HG03565 (cell line): ENCODE measurements around the gene CEP19.
A peak's percentile ranks its signal among the peaks of the same experiment; 100 is the strongest.
"Not testable (repeated sequence)": the region's sequence is repeated elsewhere in the genome, so short reads cannot be mapped to it uniquely, and the experiment has no call there.

Experiments used
- ATAC-seq: cut with Tn5 transposase; IDR thresholded peaks from one replicate; pipeline ENCODE4 v1.9.1; 2021; ENCODE audit warnings: mild to moderate bottlenecking, moderate library complexity; ENCODE audit not compliant: unreplicated experiment

The CEP19 gene

GRCh38 chr3:196711838-196712513 is at the start of gene CEP19, which contains the start of gene PIGX:
TSS of gene CEP19 (minus strand) at chr3:196712250. CDS start at chr3:196708657, 3,593 bp downstream.
TSS of gene PIGX (plus strand) at chr3:196712377.
- ATAC-seq, result peak; percentile 70

DNA sequence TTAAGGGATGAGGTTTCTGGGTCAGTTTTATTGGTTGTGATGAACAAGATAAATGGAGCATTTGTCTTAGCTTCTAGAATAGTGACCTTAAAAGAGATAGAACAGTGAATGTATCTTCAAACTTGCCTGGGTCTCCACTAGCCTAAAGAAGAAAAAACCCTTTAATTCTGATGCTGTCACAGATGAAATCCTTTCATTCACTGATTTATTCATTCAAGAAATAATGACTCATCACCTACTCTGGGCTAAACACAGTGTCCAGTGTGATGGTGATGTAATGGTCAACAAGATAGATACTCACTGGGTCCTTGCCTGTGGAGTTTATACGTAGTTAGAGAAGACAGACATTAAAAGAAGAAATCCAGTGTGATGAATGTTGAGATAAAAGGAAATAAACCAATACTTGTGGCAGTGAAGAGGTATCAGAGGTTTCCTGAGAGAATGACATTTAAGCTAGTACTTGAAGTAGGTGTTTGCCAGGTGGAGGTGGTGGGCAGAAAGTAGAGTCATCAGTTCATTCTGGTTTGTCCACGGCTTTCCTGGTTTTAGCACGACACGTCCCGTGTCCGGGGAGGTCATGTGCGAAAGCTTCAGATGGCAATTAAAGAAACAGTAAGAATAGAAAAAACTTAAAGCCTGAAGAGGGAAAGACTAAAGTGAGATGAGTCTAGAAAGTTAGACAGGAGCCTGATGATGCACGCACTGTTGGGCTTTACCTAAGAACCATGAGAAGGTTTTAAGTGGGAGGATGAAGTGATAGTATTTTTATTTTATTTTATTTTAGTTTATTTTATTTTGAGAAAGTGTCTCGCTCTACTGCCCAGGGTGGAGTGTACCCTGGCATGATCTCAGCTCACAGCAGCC is 46.1 kb upstream of the CEP19 start:
- ATAC-seq, result no peak

DNA sequence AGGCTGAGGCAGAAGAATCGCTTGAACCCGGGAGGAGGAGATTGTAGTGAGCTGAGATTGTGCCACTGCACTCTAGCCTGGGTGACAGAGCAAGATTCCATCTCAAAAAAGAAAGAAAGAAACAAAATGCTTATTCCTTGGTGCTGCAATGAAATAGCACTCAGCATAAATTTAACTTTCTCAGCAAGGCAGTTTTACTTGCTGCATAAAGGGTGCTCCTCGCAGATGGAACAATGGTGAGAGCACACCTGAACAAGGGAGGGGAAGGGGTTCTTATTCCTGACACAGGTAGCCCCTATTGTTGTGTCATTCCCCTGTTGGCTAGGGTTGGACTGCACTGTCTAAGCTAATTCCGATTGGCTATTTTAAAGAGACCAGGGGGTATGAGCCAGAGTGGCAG is 44.7 kb upstream of the CEP19 start:
- no peak for ATAC-seq

DNA sequence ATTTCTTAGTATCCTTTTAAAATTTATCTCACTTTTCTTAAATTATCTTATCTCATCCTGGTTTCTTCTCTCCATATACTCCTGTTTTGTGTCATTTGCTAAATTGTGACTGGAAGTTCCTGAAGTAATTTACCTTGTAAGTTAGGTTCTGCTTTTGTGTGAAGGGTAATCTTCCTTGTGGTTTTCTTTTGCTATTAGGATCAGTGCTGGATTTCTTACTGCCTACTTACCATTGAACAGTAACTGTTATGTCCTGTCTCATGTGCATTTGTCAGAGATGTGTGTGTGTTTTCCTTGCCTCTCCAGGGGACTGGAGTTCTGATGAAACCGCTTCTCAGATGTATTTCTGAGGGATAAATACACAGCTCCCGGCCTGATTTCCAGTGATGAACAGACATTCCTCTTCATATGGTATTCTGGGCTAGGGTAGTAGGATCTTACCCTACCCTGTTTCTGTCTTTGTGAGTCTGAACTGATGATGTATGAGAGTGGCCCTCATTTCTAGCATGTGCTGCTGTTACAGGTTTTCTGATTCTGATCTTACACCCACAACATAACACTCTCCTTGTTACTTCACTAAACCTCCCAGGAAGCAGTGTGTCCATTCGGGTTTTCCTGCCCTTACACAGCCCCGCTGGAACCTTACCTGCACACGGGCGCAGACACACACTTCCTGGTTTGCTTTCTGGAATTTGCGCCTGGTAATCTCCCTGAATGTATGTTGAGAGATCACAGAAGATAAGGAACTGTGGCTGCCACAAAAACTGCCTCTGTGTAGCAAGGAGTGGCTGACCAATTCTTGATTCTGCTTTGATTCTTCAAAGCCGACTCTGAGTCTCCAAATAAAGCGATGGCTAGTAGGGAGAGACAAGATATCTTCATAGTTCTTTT is 42.3 kb upstream of the CEP19 start:
- no peak for ATAC-seq

- ATAC-seq, result no peak
These were observed 41.2 kb upstream of the CEP19 start for GRCh38 chr3:196753201-196753600.

GRCh38 chr3:196749125-196749524 is 37.1 kb upstream of the CEP19 start:
- ATAC-seq, result no peak

DNA sequence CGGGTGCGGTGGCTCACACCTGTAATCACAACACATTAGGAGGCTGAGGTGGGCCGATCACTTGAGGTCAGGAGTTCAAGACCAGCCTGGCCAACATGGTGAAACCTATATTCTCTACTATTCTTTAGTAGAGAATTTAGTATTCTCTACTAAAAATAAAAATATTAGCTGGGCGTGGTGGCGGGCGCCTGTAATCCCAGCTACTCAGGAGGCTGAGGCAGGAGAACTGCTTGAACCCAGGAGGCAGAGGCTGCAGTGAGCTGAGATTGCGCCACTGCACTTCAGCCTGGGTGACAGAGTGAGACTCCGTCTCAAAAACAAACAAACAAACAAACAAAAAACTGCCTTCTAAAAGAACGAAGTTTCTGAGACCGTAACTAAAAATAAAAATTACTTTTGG is 31.5 kb upstream of the CEP19 start:
- ATAC-seq, result not testable (repeated sequence)

DNA sequence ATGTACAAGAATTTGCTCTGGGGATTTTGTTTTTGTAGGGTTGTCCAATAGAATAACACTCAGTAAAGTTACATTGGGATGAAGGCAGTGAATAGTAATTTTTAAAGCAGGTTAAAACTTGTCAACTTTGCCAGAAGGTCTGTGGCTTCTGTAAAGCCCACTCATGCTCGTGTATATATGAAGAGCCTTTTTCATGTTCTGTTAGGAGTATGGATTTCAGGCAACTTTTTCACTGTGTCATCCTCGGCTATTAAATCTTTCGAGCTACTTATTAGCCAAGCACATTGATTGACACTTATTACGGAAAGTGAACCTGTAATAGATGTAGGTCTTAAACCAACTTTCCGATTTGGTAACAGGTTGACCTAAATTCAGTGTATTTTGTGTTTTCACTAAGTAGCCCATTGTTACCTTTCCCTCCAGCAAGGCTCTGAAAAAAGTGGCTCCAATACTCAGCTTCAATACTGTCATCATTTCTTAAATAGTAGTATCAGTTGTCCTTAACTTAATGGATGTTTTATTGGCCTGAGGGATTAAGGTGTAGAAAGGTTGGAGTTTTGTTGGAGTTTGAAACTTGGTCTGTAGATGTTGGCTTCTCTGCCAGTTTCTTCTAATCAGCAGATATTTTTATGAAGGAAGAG is 29.3 kb upstream of the CEP19 start:
- no peak for ATAC-seq

- no peak for ATAC-seq
These were observed 28.6 kb upstream of the CEP19 start for GRCh38 chr3:196740481-196741248.

DNA sequence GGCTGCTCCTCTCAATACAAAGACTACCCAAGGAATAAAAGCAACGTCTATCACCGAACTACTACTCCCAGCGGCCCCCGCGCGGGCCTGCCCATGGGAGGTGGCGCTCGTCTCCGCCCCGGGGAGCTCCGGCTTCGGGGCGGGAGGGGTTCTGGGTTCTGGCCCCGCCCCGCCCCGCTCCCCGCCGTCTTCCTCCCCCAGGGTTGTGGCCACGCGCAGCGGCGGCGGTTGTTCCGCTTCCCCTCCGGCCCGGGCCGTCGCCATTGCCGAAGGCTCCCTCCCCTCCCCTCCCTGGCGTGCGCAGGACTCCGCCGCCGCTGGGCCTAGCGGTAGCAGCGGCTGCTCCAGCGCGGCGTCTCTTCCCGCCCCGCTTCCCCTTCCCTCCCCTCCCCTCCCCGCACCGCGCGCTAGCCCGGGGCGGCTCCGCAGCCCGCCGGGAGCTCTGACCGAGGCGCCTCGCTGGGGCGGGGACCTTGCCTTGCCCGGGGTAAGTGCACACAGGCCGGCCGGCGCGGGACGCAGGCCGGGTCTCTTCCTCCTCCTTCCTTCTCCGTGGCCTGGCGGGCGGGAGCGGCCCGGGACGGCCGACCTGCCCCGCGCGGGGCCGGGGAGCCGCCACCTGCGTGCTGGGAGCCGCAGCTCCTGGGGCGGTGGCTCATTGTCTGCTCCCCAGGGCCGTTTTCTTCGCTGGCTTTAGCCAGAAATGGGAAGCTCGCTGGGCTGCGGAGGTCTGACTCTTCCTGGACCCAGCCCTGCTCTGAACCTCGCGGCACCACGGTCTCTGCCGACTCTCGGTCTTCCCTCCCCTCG is 27.8 kb upstream of the CEP19 start, which contains the start of gene PAK2:
Gene PAK2 (plus strand): TSS at position 187 of the 810 bp plus-strand sequence. CDS start 42,790 bp downstream, outside the sequence.
- peak; percentile 79 for ATAC-seq

DNA sequence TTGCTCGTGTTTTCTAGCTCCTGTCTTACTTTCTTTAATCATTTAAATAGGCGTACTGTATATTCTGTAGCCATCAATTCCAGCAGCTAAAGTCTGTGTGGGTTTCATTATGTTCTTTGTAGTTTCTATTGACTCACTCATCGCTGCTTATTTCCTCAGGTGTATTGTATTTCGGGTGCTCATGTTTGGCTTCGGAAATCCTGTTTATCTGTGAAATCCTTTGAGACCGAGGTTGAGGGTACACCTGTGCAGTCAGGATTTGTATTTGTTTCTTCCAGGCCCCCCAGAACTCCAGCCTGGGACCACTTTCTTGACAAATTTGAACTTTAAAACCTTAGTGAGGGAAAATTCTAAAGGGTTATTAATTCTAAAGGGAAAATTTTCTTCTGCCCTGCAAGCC is 25.6 kb upstream of the CEP19 start:
- no peak for ATAC-seq

DNA sequence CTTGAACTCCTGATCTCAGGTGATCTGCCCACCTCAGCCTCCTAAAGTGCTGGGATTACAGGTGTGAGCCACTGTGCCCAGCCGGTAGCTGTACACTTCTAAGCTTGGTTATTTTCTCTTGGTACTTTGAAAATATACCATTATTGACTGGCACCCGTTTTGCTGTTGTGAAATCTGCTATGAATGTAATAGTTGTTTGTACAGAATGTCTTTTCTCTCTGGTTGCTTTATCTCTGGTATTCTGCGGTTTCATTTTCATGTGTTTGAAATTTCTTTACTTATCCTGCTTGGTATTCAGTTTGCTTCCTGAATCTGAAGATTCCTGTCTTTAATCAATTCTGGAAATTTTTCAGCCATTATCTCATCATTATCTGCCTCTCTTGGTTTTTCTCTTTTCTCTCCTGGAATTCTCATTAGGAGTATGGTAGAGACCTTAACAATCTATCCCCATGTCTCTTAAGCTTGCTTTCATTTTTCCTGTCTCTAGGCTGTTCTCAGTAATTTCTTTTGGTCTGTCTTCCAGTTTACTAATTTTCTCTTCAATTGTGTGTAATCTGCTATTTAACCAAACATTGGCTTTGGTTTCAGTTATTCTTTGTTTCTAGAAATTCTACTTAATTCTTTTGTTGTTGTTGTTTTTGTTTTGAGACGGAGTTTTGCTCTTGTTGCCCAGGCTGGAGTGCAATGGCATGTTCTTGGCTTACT is 24.8 kb upstream of the CEP19 start:
- no peak for ATAC-seq

GRCh38 chr3:196735751-196736150 is 23.7 kb upstream of the CEP19 start:
- ATAC-seq, result no peak

DNA sequence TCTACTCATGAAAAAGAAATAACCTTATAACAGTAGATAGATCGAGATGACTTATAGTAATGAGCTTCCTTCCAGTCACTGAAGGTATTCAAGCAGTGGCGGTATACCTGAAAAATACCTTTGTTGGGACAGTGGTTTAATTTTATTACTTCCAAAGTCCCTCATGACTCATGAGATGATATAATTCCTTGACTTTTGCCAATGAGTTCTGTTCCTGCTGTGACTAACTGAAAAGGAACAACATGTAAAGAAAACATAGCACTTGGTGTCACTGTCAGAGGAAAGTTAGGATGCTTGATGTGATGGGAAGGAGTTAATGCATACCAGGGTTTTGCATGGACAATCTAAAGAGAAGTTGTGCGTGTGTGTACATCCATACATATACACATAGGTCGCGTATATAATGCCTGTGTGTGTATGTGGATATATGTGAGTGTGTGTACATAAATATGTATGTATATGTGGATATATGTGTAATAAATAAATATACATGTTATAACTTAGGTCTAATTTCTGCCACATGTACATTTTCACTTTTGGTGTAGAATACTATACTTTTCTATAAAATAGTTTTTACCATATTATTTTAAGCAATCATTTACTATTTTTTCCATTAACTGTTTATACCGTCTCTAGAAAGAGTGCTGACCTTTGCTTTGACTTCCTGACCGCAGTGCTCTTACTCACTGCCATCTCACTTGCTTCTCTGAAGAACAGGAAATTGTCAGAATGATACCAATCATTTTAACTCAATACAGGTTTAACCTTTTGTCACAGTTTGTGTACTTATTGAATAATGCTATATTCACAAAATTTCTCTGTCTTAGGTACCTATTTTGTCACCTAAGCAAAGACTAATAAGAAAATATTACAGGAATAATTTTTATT is 15.0 kb upstream of the CEP19 start:
- ATAC-seq, result no peak

DNA sequence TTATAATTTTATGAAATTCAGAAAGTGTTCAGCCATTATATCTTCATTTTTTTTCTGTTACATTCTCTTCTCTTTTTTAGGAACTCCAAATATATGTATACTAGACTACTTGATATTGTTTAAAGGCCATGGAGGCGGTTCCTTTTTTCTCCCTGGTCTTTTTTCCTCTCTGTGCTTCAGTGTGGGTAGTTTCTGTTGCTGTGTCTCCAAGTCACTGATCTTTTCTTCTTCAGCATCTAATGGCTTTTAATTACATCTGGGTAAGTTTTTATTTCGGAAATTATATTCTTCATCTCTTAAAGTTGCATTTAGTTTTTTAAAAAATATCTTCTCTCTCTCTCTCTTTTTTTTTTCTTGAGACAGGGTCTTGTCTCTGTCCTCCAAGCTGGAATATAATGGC is 9.0 kb upstream of the CEP19 start:
- ATAC-seq, result no peak

- not testable (repeated sequence) for ATAC-seq
These were observed 5.1 kb upstream of the CEP19 start for GRCh38 chr3:196717162-196717561.
